ENCODE measurements around the gene DNAL1.

The DNAL1 gene

GRCh38 chr14:73666583-73666982 is 21.8 kb downstream of the DNAL1 start:
- ChIA-PET CTCF (interaction anchor here (0.6 kb wide), 1 partner anchor 24 kb away, joined by 3 read pairs; no protein-coding TSS in a partner anchor), POLR2A (no interaction called here)
- Histone ChIP-seq H3K4me1 (ENCODE audit: control insufficient read depth, insufficient read depth, low read length) (no peaks in the 10 kb centered on the region), H3K4me3 (ENCODE audit: low read depth, low read length) (no peak overlapping the region), H3K36me3 (ENCODE audit: control insufficient read depth in 2 of 2, insufficient read depth in 1 of 2, low read length in 2 of 2) (0 out of 3 replicates have a peak, but pooled peaks cover 0 to 3% of the 10 kb centered on the region in 2 experiments), H3K27ac (ENCODE audit: extremely low read depth, low read depth, low read length) (no peak overlapping the region), H3K9me3 (ENCODE audit: control insufficient read depth, insufficient read depth, low read depth, low read length) (no peaks in the 10 kb centered on the region)
- TF ChIP-seq REST (tag by site-specific recombination; IDR thresholded peaks at IDR 0.05) (no peak), ZNF560 (tag by site-specific recombination; IDR thresholded peaks at IDR 0.05; ENCODE audit: borderline replicate concordance) (no peak), ZSCAN4 (tag by site-specific recombination; IDR thresholded peaks at IDR 0.05) (no peak), PRDM2 (tag by site-specific recombination; IDR thresholded peaks at IDR 0.05; ENCODE audit: borderline replicate concordance) (no peak), ZNF398 (tag by site-specific recombination; IDR thresholded peaks at IDR 0.05) (no peak)

- Histone ChIP-seq H3K9me3 (ENCODE audit: control insufficient read depth, insufficient read depth, low read depth, low read length) (no peaks in the 10 kb centered on the region), H3K27ac (ENCODE audit: extremely low read depth, low read depth, low read length) (no peak overlapping the region), H3K36me3 (ENCODE audit: control insufficient read depth in 2 of 2, insufficient read depth in 1 of 2, low read length in 2 of 2) (no peaks in the 10 kb centered on the region), H3K4me3 (ENCODE audit: low read depth, low read length) (no peak overlapping the region), H3K4me1 (ENCODE audit: control insufficient read depth, insufficient read depth, low read length) (no peaks in the 10 kb centered on the region)
- CTCF ChIA-PET: interaction anchor here (0.7 to 1.0 kb wide), 3 partner anchors 21 to 290 kb away, joined by 3 to 5 read pairs (median 3); no protein-coding TSS in a partner anchor
- POLR2A ChIA-PET: no interaction called here
- TF ChIP-seq ZSCAN18 (tag by site-specific recombination; IDR thresholded peaks at IDR 0.05): no peak
- no peak for TF ChIP-seq HOXA7 (CRISPR knock-in tag; IDR thresholded peaks at IDR 0.05; ENCODE audit: borderline replicate concordance)
- no peak for TF ChIP-seq ZNF26 (tag by site-specific recombination; IDR thresholded peaks at IDR 0.05)
- TF ChIP-seq ZNF404 (tag by site-specific recombination; IDR thresholded peaks at IDR 0.05): no peak
- TF ChIP-seq ZNF791 (tag by site-specific recombination; IDR thresholded peaks at IDR 0.05): no peak
- TF ChIP-seq ZNF623 (tag by site-specific recombination; IDR thresholded peaks at IDR 0.05): no peak
- no peak for TF ChIP-seq ZNF600 (tag by site-specific recombination; IDR thresholded peaks at IDR 0.05)
- TF ChIP-seq ZNF624 (tag by site-specific recombination; IDR thresholded peaks at IDR 0.05): no peak
- TF ChIP-seq YY1 (tag by site-specific recombination; IDR thresholded peaks at IDR 0.05): no peak
- no peak for TF ChIP-seq ZNF639 (tag by site-specific recombination; IDR thresholded peaks at IDR 0.05)
- no peak for TF ChIP-seq ZNF629 (tag by site-specific recombination; IDR thresholded peaks at IDR 0.05)
Observed at GRCh38 chr14:73667854-73668253, 23.1 kb downstream of the DNAL1 start.

Data from HEK293 (cell line).